ENCODE results near the gene SPATA31E1.
"Not testable (repeated sequence)": the region's sequence is repeated elsewhere in the genome, so short reads cannot be mapped to it uniquely, and the experiment has no call there.

The SPATA31E1 gene

DNA sequence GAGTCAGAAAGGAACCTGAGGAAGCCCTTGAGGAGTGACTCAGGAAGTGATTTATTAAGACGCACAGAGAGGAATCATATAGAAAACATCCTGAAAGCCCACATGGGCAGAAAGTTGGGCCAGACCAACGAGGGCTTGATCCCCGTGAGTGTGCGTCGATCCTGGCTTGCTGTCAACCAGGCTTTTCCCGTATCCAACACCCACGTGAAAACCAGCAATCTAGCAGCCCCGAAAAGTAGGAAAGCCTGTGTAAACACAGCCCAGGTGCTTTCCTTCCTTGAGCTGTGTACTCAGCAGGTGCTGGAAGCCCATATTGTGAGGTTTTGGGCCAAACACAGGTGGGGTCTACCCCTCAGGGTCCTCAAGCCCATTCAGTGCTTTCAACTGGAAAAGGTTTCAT, 38.9 kb downstream of the SPATA31E1 start:
- not testable (repeated sequence) for ATAC-seq, H3K9me3 Mint-ChIP-seq, H3K36me3 Mint-ChIP-seq, H3K4me1 Mint-ChIP-seq, H3K27me3 Mint-ChIP-seq, H3K27ac Mint-ChIP-seq, H3K4me3 Mint-ChIP-seq

DNA sequence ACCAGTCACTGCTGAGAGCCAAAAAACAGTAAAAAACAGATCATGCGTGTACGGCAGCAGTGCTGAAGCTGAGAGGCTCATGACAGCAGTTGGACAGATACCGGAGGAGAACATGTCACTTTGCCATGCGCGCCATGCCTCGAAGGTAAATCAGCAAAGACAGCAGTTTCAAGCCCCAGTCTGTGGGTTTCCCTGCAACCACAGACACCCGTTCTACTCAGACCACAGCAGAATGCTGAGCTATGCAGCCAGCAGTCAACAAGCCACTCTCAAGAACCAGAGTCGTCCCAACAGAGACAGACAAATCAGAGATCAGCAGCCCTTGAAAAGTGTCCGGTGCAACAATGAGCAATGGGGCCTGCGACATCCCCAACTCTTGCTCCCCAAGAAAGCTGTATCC, 40.3 kb downstream of the SPATA31E1 start:
- H3K27me3 Mint-ChIP-seq, ATAC-seq, H3K36me3 Mint-ChIP-seq, H3K9me3 Mint-ChIP-seq, H3K27ac Mint-ChIP-seq, H3K4me1 Mint-ChIP-seq, H3K4me3 Mint-ChIP-seq: not testable (repeated sequence)

DNA sequence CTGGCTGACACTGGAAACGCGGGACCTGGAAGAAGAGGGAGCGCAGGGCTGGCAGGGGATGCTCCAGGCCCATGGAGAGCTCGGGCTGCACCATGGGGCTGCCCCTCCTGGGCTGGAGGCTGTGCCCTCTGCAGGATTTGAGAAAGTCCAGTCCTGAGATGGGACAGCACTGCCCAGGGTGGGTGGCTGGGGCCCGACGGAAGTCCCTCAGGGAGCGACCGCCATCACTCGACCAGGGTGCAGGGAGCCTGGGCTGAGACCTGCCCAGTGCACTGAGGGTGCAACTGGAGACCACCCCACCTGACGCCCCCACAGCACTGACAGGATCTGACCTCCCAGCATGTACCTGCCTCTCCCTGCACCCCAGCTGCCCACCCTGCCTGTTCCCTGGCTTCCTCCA, 42.2 kb downstream of the SPATA31E1 start:
- not testable (repeated sequence) for ATAC-seq, H3K4me1 Mint-ChIP-seq, H3K27me3 Mint-ChIP-seq, H3K27ac Mint-ChIP-seq, H3K9me3 Mint-ChIP-seq, H3K4me3 Mint-ChIP-seq, H3K36me3 Mint-ChIP-seq

DNA sequence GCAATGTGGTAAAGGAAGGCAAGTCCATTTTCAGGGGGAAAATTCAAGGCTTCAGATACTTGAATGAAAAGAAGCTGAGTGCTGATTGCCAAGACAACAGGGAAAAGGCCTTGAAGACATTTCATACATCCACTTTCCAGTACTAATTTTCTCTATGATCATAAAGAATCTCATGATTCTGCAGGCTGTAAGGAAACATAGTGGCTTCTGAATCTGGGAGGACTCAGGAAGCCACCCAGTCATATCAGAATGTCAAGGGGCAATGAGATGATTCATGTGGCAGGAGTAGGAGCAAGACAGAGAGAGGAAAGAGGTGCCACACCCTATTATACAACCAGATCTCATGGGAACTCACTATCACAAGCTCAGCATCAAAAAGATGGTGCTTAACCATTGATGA, 46.5 kb downstream of the SPATA31E1 start:
- H3K4me3 Mint-ChIP-seq, ATAC-seq, H3K4me1 Mint-ChIP-seq, H3K27me3 Mint-ChIP-seq, H3K36me3 Mint-ChIP-seq, H3K27ac Mint-ChIP-seq, H3K9me3 Mint-ChIP-seq: not testable (repeated sequence)

DNA sequence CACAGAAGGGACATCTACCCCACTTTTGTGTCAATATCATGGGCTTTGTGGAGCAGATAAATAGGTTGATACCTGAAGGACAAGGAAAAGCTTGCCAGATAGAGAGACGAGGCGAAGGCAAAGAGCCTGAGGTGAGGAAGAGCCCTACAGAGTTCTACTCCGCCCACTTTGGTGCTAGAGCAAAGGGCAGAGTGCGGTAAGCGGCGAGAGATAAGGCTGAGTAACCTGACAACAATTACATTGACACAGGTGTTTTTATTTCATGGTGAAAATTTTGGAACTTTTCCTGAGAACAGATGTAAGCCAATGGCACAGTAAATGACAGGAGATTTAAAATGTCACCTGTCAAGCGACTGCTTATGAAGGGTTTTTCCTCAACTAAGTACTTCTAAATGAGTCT, 51.8 kb downstream of the SPATA31E1 start:
- not testable (repeated sequence) for H3K36me3 Mint-ChIP-seq, H3K4me1 Mint-ChIP-seq, H3K27me3 Mint-ChIP-seq, ATAC-seq, H3K27ac Mint-ChIP-seq, H3K4me3 Mint-ChIP-seq, H3K9me3 Mint-ChIP-seq

DNA sequence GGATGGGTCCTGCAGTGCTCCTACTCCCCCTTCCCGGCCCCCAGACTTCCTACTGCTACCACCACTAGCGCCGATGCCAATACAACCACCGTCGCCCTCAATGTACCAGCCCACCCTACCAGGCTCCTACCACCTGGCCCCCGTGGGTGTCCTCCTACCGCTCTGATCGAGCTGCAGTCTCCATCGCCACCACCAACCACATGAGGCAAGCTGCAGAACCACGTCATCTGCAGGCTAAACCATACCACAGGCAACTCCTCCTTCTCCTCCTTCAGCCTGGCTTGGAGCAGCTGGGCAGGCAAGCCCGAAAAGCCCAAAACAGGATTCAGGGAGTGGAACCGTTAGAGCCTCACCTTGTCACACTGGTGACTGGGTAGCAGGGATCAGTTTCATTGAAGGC, 54.7 kb downstream of the SPATA31E1 start:
- H3K36me3 Mint-ChIP-seq, H3K27ac Mint-ChIP-seq, H3K4me3 Mint-ChIP-seq, H3K4me1 Mint-ChIP-seq, ATAC-seq, H3K27me3 Mint-ChIP-seq, H3K9me3 Mint-ChIP-seq: not testable (repeated sequence)

DNA sequence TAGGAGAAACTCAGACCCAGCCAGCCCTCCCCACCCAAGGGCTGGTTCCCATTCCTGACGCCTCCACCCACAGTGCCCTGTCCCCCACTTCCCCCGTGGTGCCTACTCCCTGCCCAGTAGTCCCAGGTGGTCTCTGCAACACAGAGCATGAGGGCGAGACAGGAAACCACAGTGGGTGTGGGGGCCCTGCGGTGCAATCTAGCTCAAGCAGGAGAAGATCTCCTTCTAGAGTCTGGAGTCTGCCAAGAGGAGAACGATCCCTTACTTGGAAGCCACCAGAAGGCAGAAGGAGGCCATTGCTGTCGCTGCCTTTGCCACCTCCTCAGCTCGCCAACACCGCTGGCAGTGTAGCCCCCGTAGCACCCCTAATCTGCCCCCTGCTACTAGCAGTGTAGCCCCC, 55.2 kb downstream of the SPATA31E1 start:
- H3K9me3 Mint-ChIP-seq, H3K4me3 Mint-ChIP-seq, H3K36me3 Mint-ChIP-seq, ATAC-seq, H3K4me1 Mint-ChIP-seq, H3K27me3 Mint-ChIP-seq, H3K27ac Mint-ChIP-seq: not testable (repeated sequence)

DNA sequence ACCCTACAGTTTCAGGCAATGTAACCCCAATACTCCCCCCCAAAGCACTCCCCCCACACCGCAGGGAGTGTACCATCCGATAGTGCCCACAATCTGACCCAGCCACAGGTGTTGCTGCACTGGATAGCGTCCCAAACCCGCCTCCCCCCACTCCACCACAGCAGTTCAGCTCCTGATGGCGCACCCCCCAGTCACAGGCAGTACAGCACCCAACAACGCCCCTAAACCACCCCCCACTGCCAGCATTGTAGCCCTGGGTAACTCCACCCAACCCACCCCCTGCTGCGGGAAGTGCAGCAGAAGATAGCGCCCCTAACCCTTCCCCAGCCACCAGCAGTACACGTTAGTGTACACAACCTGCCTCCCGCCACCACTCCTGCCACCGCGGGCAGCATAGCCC, 55.7 kb downstream of the SPATA31E1 start:
- H3K4me1 Mint-ChIP-seq, H3K9me3 Mint-ChIP-seq, H3K27ac Mint-ChIP-seq, H3K36me3 Mint-ChIP-seq, H3K4me3 Mint-ChIP-seq, ATAC-seq, H3K27me3 Mint-ChIP-seq: not testable (repeated sequence)
